ENCODE data around the gene MRC1.

MRC1 gene

GRCh38 chr10:17851611-17852010 lies 42.5 kb downstream of the MRC1 start:
- Mint-ChIP-seq H3K9me3 (no peaks in the 10 kb centered on the region), H3K4me1 (no peaks in the 10 kb centered on the region), H3K36me3 (no peaks in the 10 kb centered on the region), H3K4me3 (no peak overlapping the region), H3K27ac (no peak overlapping the region), H3K27me3 (no peaks in the 10 kb centered on the region)
- ATAC-seq = no peak

- no peak overlapping the region for H3K4me3 Mint-ChIP-seq
- H3K9me3 Mint-ChIP-seq = peaks cover 2% of the 10 kb centered on the region
- no peaks in the 10 kb centered on the region for H3K36me3 Mint-ChIP-seq
- H3K27me3 Mint-ChIP-seq = no peaks in the 10 kb centered on the region
- ATAC-seq = no peak
- H3K27ac Mint-ChIP-seq = no peak overlapping the region
- H3K4me1 Mint-ChIP-seq = peaks cover 8% of the 10 kb centered on the region
These were observed 45.0 kb downstream of the MRC1 start for GRCh38 chr10:17854044-17854652.

GRCh38 chr10:17857040-17857439 lies 47.9 kb downstream of the MRC1 start:
- Mint-ChIP-seq H3K9me3 (peaks cover 2% of the 10 kb centered on the region), H3K27ac (no peak overlapping the region), H3K27me3 (no peaks in the 10 kb centered on the region), H3K36me3 (no peaks in the 10 kb centered on the region), H3K4me3 (no peak overlapping the region), H3K4me1 (peaks cover 8% of the 10 kb centered on the region)
- no peak for ATAC-seq

GRCh38 chr10:17859492-17860156 lies 50.5 kb downstream of the MRC1 start:
- Mint-ChIP-seq H3K4me1 (peaks cover 8% of the 10 kb centered on the region), H3K36me3 (no peaks in the 10 kb centered on the region), H3K27me3 (no peaks in the 10 kb centered on the region), H3K9me3 (peaks cover 2% of the 10 kb centered on the region), H3K4me3 (no peak overlapping the region), H3K27ac (no peak overlapping the region)
- peak; percentile 55 for ATAC-seq

- Mint-ChIP-seq H3K9me3 (peaks cover 2% of the 10 kb centered on the region), H3K4me1 (peaks cover 8% of the 10 kb centered on the region), H3K27me3 (peaks cover under 1% of the 10 kb centered on the region), H3K27ac (no peak overlapping the region), H3K4me3 (no peak overlapping the region), H3K36me3 (no peaks in the 10 kb centered on the region)
- no peak for ATAC-seq
These were observed 52.6 kb downstream of the MRC1 start for GRCh38 chr10:17861760-17862159.

- ATAC-seq = no peak
- H3K36me3 Mint-ChIP-seq = no peaks in the 10 kb centered on the region
- peaks cover 3% of the 10 kb centered on the region for H3K9me3 Mint-ChIP-seq
- H3K4me3 Mint-ChIP-seq = no peak overlapping the region
- H3K4me1 Mint-ChIP-seq = no peaks in the 10 kb centered on the region
- peaks cover 9% of the 10 kb centered on the region for H3K27me3 Mint-ChIP-seq
- H3K27ac Mint-ChIP-seq = no peak overlapping the region
These were observed 56.2 kb downstream of the MRC1 start for GRCh38 chr10:17865351-17865750.

- peaks cover 9% of the 10 kb centered on the region for H3K27me3 Mint-ChIP-seq
- peaks cover 3% of the 10 kb centered on the region for H3K9me3 Mint-ChIP-seq
- no peaks in the 10 kb centered on the region for H3K36me3 Mint-ChIP-seq
- no peak overlapping the region for H3K4me3 Mint-ChIP-seq
- H3K27ac Mint-ChIP-seq = no peak overlapping the region
- no peak for ATAC-seq
- H3K4me1 Mint-ChIP-seq = no peaks in the 10 kb centered on the region
These were observed 57.2 kb downstream of the MRC1 start for GRCh38 chr10:17866346-17866745.

GRCh38 chr10:17867056-17867455 lies 57.9 kb downstream of the MRC1 start:
- H3K27ac Mint-ChIP-seq = no peak overlapping the region
- no peaks in the 10 kb centered on the region for H3K4me1 Mint-ChIP-seq

GRCh38 chr10:17871036-17871435 lies 61.9 kb downstream of the MRC1 start:
- Mint-ChIP-seq H3K36me3 (no peaks in the 10 kb centered on the region), H3K9me3 (peaks cover 3% of the 10 kb centered on the region), H3K4me3 (no peak overlapping the region), H3K27ac (no peak overlapping the region), H3K4me1 (no peaks in the 10 kb centered on the region), H3K27me3 (peaks cover 9% of the 10 kb centered on the region)
- ATAC-seq = no peak

More at GRCh38 chr10:17867056-17867455, 57.9 kb downstream of the MRC1 start:
- ATAC-seq = no peak
- Mint-ChIP-seq H3K36me3 (no peaks in the 10 kb centered on the region), H3K27me3 (peaks cover 9% of the 10 kb centered on the region), H3K4me3 (no peak overlapping the region), H3K9me3 (peaks cover 3% of the 10 kb centered on the region)

GRCh38 chr10:17872191-17873091 lies 63.3 kb downstream of the MRC1 start:
- Mint-ChIP-seq H3K4me3 (no peak overlapping the region), H3K27me3 (peaks cover 2% of the 10 kb centered on the region), H3K9me3 (no peaks in the 10 kb centered on the region), H3K27ac (no peak overlapping the region), H3K4me1 (no peaks in the 10 kb centered on the region), H3K36me3 (no peaks in the 10 kb centered on the region)
- no peak for ATAC-seq

- Mint-ChIP-seq H3K27me3 (no peaks in the 10 kb centered on the region), H3K36me3 (no peaks in the 10 kb centered on the region), H3K27ac (no peak overlapping the region), H3K9me3 (no peaks in the 10 kb centered on the region), H3K4me1 (no peaks in the 10 kb centered on the region), H3K4me3 (no peak overlapping the region)
- ATAC-seq = no peak
These were observed 64.8 kb downstream of the MRC1 start for GRCh38 chr10:17873946-17874345.

- Mint-ChIP-seq H3K36me3 (no peaks in the 10 kb centered on the region), H3K27me3 (no peaks in the 10 kb centered on the region), H3K4me3 (no peak overlapping the region), H3K9me3 (no peaks in the 10 kb centered on the region), H3K27ac (no peak overlapping the region), H3K4me1 (no peaks in the 10 kb centered on the region)
- no peak for ATAC-seq
These were observed 68.0 kb downstream of the MRC1 start for GRCh38 chr10:17877121-17877520.

GRCh38 chr10:17878896-17879295 lies 69.7 kb downstream of the MRC1 start:
- Mint-ChIP-seq H3K27me3 (no peaks in the 10 kb centered on the region), H3K27ac (no peak overlapping the region), H3K4me3 (no peak overlapping the region), H3K9me3 (no peaks in the 10 kb centered on the region), H3K4me1 (no peaks in the 10 kb centered on the region), H3K36me3 (no peaks in the 10 kb centered on the region)
- ATAC-seq = no peak

- no peaks in the 10 kb centered on the region for H3K27me3 Mint-ChIP-seq
- H3K9me3 Mint-ChIP-seq = peaks cover 5% of the 10 kb centered on the region
- no peak for ATAC-seq
- H3K4me3 Mint-ChIP-seq = no peak overlapping the region
- H3K36me3 Mint-ChIP-seq = no peaks in the 10 kb centered on the region
- H3K27ac Mint-ChIP-seq = no peak overlapping the region
- no peaks in the 10 kb centered on the region for H3K4me1 Mint-ChIP-seq
These were observed 71.5 kb downstream of the MRC1 start for GRCh38 chr10:17880601-17881000.

GRCh38 chr10:17882557-17882956 lies 73.4 kb downstream of the MRC1 start:
- no peak for ATAC-seq
- H3K4me1 Mint-ChIP-seq = no peaks in the 10 kb centered on the region
- H3K4me3 Mint-ChIP-seq = no peak overlapping the region

More at GRCh38 chr10:17882557-17882956, 73.4 kb downstream of the MRC1 start:
- Mint-ChIP-seq H3K9me3 (peaks cover 7% of the 10 kb centered on the region), H3K27ac (no peak overlapping the region), H3K36me3 (no peaks in the 10 kb centered on the region), H3K27me3 (no peaks in the 10 kb centered on the region)
